BE2C (cell line): ENCODE measurements around the gene RPS16.

Experiments
- DNase-seq: peaks from one replicate; pipeline ENCODE4 v3.0.0-alpha.2; 2020
- H3K27me3 ChIP-seq: fragments of 250-450 bp; sonication (Bioruptor Pico); 2 replicates; pipeline ENCODE4 v1.5.1; 2020; ENCODE audit warnings: mild to moderate bottlenecking
- H3K36me3 ChIP-seq: fragments of 250-450 bp; sonication (Bioruptor Pico); 2 replicates; pipeline ENCODE4 v1.5.1; 2020; ENCODE audit warnings: mild to moderate bottlenecking
- H3K4me1 ChIP-seq: fragments of 250-450 bp; sonication (Bioruptor Pico); 2 replicates; pipeline ENCODE4 v1.5.1; 2020
- H3K4me3 ChIP-seq: 2 replicates; pipeline ENCODE4 v1.5.1; 2011; ENCODE audit warnings: low read depth, low read length
- H3K9me3 ChIP-seq: fragments of 250-450 bp; sonication (Bioruptor Pico); 2 replicates; pipeline ENCODE4 v1.5.1; 2020
- TF ChIP-seq, protein P1 (sequence below): IDR thresholded peaks from 2 replicates; pipeline ENCODE4 v1.5.1; 2012; ENCODE audit warnings: mild to moderate bottlenecking, low read depth, low read length

The RPS16 gene

DNA sequence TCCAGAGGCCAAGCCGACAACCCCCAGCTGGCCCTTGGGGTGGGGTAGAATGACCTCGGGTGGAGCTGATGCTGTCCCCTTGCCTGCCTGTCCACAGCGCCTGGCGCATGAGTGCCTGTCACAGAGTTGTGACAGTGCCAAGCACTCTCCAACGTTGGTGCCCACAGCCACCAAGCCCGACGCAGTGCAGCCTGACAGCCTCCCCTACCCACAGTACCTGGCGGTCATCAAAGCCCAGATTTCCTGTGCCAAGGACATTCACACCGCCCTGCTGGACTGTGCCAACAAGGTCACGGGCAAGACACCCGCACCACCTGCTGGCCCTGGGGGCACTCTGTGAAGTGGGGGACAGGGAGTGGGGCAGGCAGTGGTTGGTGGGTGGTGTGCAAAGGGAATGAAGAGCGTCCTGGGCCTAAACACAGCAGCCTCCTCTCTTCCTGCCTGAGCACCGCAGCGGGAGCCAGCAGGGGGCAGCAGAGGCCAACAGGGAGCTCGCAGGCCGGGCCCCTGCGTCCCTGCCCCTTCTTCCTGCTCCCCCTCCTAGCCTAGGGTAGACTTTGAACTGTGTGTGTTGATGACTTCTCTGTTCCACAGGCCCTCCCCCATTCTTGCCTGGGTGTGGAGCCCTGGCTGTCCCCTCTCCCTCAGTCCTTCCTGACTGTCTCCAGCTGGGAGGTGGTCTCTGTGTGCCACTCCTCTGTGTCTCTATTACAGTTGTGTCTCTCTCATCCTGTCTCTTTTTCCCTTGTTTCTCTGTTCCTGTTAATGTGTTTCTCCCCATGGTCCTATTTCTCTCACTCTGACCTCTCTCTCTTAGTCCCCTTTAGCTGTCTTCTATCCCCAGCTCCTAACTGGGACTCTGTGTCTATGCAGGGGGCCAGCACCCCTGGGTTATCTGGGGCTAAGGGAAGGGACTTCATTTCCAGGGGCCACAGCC, 38.1 kb downstream of the RPS16 start:
- TF ChIP-seq, protein P1, sequence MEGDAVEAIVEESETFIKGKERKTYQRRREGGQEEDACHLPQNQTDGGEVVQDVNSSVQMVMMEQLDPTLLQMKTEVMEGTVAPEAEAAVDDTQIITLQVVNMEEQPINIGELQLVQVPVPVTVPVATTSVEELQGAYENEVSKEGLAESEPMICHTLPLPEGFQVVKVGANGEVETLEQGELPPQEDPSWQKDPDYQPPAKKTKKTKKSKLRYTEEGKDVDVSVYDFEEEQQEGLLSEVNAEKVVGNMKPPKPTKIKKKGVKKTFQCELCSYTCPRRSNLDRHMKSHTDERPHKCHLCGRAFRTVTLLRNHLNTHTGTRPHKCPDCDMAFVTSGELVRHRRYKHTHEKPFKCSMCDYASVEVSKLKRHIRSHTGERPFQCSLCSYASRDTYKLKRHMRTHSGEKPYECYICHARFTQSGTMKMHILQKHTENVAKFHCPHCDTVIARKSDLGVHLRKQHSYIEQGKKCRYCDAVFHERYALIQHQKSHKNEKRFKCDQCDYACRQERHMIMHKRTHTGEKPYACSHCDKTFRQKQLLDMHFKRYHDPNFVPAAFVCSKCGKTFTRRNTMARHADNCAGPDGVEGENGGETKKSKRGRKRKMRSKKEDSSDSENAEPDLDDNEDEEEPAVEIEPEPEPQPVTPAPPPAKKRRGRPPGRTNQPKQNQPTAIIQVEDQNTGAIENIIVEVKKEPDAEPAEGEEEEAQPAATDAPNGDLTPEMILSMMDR, result peak; percentile 93
- H3K4me3 ChIP-seq, result no peak overlapping the region
- H3K4me1 ChIP-seq, result peaks cover 18% of the 10 kb centered on the region

DNA sequence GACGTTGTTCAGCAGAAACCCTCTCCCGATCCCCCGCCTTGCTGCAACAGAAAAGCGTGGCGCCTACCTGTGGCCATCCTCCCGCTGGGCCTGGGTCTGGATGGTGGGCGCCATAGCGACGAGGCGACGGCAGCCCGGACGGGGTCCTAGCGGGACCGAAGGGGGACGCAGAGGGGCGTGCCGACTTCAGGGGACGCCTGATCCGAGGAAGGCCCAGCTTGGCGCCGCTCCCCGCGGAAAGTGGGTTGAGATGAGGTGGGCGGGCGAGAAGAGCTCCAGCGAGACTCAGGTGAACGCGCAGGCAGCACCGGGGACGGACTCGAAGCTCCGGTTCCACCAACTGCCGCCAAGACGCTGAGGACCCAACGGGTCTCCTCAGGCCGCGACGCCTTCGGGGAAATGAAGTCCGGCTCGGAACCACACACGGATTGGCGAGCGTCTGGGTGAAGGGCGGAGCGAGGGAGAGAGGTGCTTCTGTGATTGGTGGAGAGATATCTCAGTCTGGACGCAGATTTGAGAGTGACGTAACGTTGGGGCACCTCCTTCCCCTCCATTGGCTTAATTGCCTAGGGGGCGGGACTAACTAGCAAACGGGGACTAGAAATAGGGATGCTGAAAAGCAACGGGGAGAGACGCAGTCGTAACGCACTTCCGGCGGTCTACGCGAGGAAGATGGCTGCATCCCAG, 44.9 kb downstream of the RPS16 start, which contains the start of the genes MED29 and PAF1:
MED29 (plus strand) TSS at position 628 of the 687 bp plus-strand sequence; CDS start at position 673, 45 bp downstream.
PAF1 (minus strand) TSS at position 356 of the 687 bp plus-strand sequence; CDS start at position 114, 242 bp downstream.
- peaks cover 40% of the 10 kb centered on the region for H3K36me3 ChIP-seq
- TF ChIP-seq, protein P1, result peak; percentile 17; the same call in 1 of the 2 replicates
- no peaks in the 10 kb centered on the region for H3K4me1 ChIP-seq
- peak within 1 kb of the TSS; percentile 99 for H3K4me3 ChIP-seq
- no peaks in the 10 kb centered on the region for H3K27me3 ChIP-seq
- H3K9me3 ChIP-seq, result no peaks in the 10 kb centered on the region
- DNase-seq, result peak; percentile 97

More for the DNA sequence above, 38.1 kb downstream of the RPS16 start:
- H3K36me3 ChIP-seq, result peaks cover 9% of the 10 kb centered on the region
- H3K27me3 ChIP-seq, result no peaks in the 10 kb centered on the region
- peak; percentile 92 for DNase-seq
- H3K9me3 ChIP-seq, result no peaks in the 10 kb centered on the region

DNA sequence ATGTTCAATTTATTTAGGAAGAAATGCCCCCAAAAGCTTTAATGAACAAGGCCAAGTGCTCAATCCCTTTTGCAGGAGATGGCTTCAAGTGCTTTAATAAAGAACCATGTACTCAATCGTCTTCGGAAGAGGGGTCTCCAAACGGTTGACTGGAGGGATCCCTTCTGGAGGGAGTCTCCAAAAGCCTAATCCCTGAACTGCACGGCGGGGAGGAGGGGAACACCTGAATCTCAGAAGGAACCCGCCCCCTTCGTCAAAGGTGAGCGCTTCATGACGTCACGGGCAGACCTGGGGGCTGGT, 45.3 kb downstream of the RPS16 start:
- H3K9me3 ChIP-seq, result no peaks in the 10 kb centered on the region
- H3K36me3 ChIP-seq, result peaks cover 42% of the 10 kb centered on the region
- TF ChIP-seq, protein P1, result no peak
- H3K4me3 ChIP-seq, result peak overlapping the region; percentile 99
- DNase-seq, result no peak
- no peaks in the 10 kb centered on the region for H3K27me3 ChIP-seq
- H3K4me1 ChIP-seq, result no peaks in the 10 kb centered on the region

DNA sequence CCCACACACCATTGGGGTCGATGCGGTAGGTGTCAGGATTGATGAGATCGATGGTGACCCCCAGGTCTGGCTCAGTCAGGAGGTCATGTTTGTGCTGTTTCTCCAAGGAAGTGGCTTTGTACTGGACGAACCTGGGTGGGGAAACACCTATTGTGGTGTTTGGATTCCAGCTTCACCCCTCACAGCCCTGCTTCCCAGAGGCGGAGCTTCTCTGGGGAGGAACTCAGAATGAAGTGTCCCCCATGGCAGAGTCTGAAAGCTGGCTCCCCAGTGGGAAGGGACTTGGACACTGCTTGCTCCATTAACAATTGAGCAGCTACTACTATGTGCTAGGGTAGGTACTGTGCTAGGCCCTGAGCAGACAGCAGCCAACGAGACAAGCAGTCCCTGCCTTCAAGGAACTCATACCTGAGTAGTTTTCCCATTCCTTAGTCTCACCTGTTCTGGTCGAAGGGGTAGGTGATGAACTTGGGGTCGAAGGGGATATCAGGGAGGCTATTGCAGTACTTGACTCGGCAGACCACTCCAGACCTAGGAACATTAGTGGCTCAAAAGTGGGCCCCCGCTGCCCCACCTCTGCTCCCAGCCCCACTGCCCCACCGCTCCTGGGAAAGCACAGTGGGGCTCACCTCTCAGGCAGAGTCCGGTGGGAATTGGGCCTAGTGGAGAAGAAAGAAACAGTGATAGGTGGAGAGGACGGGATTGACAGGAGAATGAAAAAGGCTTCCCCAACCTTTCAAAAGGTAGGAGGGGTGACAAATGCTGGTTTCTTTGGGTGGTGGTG, 45.9 kb downstream of the RPS16 start:
- Histone ChIP-seq H3K4me3 (peak overlapping the region; percentile 99), H3K9me3 (no peaks in the 10 kb centered on the region), H3K36me3 (peaks cover 42% of the 10 kb centered on the region), H3K4me1 (no peaks in the 10 kb centered on the region), H3K27me3 (no peaks in the 10 kb centered on the region)
- no peak for DNase-seq
- TF ChIP-seq, protein P1, result no peak

DNA sequence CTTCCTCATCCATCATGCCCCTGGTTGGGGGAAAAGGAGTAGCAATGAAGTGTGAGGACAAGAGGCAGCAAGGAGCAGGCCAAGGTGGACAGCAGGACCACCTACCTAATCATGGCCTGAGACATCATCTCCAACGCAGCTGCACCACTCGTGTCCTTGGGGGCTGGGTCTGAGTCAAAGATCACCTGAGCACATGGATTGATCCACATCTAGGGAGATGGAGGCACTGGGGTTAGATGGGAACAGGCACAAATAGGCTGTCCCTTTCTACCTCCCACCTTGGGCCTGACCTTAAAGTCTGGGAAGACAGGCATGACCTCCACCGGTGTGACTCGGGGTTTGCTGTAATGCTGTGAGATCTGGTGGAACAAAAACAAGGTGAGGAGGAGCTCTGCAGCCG, 47.1 kb downstream of the RPS16 start:
- no peaks in the 10 kb centered on the region for H3K9me3 ChIP-seq
- TF ChIP-seq, protein P1, result no peak
- H3K36me3 ChIP-seq, result peaks cover 37% of the 10 kb centered on the region
- H3K4me3 ChIP-seq, result no peak overlapping the region
- no peak for DNase-seq
- no peaks in the 10 kb centered on the region for H3K27me3 ChIP-seq
- no peaks in the 10 kb centered on the region for H3K4me1 ChIP-seq
